Activated naive CD8-positive, alpha-beta T cell treated with anti-CD3 and anti-CD28 coated beads, Interleukin-2, amount 50 U/mL, for 24 hours (primary cell): ENCODE results near the gene CILP2.
A peak's percentile ranks its signal among the peaks of the same experiment; 100 is the strongest.

Experiments used
- ATAC-seq: fragments of 150-1000 bp; cut with Tn5 transposase; one replicate; pipeline ENCODE4 v1.10.0; 2021
- DNase-seq: peaks from one replicate; pipeline ENCODE4 v3.0.0; 2021
- H3K27ac Mint-ChIP-seq: one replicate; pipeline ENCODE4 v1.8.0; 2021; ENCODE audit warnings: mild to moderate bottlenecking, mixed read lengths
- H3K27me3 Mint-ChIP-seq: one replicate; pipeline ENCODE4 v1.8.0; 2021; ENCODE audit warnings: mixed read lengths
- H3K36me3 Mint-ChIP-seq: one replicate; pipeline ENCODE4 v1.8.0; 2021; ENCODE audit warnings: low read depth, mixed read lengths
- H3K4me1 Mint-ChIP-seq: one replicate; pipeline ENCODE4 v1.8.0; 2021; ENCODE audit warnings: mixed read lengths
- H3K4me3 Mint-ChIP-seq: one replicate; pipeline ENCODE4 v1.8.0; 2021; ENCODE audit warnings: mild to moderate bottlenecking, moderate library complexity, mixed read lengths
- H3K9me3 Mint-ChIP-seq: one replicate; pipeline ENCODE4 v1.8.0; 2021; ENCODE audit warnings: mixed read lengths

The CILP2 gene

DNA sequence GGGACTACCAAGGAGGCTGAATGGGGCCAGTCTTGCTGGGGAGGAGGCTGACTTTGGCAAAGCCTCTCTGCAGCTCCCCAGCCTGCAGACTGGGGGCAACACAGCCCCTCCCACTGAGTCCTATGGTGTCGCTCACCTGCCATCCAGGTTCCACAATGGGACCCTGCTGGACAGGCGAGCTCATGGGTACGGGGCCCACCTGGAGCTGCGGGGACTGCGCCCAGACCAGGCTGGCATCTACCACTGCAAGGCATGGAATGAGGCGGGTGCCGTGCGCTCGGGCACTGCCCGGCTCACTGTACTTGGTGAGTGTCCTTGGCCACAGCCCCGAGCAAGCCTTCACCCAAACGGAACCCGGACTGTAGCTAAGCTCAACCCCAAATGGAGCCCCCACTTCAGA lies 5.0 kb downstream of the CILP2 start:
- H3K4me1 Mint-ChIP-seq, result peaks cover 20% of the 10 kb centered on the region
- no peak for ATAC-seq
- no peak overlapping the region for H3K4me3 Mint-ChIP-seq
- no peaks in the 10 kb centered on the region for H3K36me3 Mint-ChIP-seq
- H3K27me3 Mint-ChIP-seq, result peaks cover 12% of the 10 kb centered on the region
- DNase-seq, result no peak
- no peaks in the 10 kb centered on the region for H3K9me3 Mint-ChIP-seq
- no peak overlapping the region for H3K27ac Mint-ChIP-seq

DNA sequence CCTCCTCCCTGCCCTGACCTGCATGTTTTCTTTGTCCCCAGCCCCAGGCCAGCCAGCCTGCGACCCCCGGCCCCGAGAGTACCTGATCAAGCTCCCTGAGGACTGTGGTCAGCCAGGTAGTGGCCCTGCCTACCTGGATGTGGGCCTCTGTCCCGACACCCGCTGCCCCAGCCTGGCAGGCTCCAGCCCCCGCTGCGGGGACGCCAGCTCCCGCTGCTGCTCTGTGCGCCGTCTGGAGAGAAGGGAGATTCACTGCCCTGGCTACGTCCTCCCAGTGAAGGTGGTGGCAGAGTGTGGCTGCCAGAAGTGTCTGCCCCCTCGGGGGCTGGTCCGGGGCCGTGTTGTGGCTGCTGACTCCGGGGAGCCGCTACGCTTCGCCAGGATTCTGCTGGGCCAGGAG lies 5.6 kb downstream of the CILP2 start:
- no peaks in the 10 kb centered on the region for H3K36me3 Mint-ChIP-seq
- H3K9me3 Mint-ChIP-seq, result no peaks in the 10 kb centered on the region
- peaks cover 18% of the 10 kb centered on the region for H3K4me1 Mint-ChIP-seq
- H3K27ac Mint-ChIP-seq, result no peak overlapping the region
- no peak for ATAC-seq
- no peak overlapping the region for H3K4me3 Mint-ChIP-seq
- peaks cover 9% of the 10 kb centered on the region for H3K27me3 Mint-ChIP-seq
- no peak for DNase-seq

DNA sequence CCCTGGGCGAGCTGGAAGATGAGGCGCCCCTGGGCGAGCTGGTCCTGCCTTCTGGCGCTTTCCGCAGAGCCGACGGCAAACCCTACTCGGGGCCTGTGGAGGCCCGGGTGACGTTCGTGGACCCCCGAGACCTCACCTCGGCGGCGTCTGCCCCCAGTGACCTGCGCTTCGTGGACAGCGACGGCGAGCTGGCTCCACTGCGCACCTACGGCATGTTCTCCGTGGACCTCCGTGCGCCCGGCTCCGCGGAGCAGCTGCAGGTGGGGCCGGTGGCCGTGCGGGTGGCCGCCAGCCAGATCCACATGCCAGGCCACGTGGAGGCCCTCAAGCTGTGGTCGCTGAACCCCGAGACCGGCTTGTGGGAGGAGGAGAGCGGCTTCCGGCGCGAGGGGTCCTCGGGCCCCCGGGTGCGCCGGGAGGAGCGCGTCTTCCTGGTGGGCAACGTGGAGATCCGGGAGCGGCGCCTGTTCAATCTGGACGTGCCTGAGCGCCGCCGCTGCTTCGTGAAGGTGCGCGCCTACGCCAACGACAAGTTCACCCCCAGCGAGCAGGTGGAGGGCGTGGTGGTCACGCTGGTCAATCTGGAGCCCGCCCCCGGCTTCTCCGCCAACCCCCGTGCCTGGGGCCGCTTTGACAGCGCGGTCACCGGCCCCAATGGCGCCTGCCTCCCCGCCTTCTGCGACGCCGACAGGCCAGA lies 6.3 kb downstream of the CILP2 start:
- ATAC-seq (no peak), DNase-seq (no peak)
- Mint-ChIP-seq H3K4me1 (peaks cover 11% of the 10 kb centered on the region), H3K27me3 (peaks cover 8% of the 10 kb centered on the region), H3K27ac (no peak overlapping the region), H3K4me3 (no peak overlapping the region), H3K36me3 (no peaks in the 10 kb centered on the region), H3K9me3 (no peaks in the 10 kb centered on the region)

DNA sequence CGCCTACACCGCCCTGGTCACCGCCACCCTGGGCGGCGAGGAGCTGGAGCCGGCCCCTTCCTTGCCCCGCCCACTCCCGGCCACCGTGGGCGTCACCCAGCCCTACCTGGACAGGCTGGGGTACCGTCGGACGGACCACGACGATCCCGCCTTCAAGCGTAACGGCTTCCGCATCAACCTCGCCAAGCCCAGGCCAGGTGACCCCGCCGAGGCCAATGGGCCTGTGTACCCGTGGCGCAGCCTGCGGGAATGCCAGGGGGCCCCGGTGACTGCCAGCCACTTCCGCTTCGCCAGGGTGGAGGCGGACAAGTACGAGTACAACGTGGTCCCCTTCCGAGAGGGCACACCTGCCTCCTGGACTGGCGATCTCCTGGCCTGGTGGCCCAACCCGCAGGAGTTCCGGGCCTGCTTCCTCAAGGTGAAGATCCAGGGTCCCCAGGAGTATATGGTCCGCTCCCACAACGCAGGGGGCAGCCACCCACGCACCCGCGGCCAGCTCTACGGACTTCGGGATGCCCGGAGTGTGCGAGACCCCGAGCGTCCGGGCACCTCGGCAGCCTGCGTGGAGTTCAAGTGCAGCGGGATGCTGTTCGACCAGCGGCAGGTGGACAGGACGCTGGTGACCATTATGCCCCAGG lies 7.0 kb downstream of the CILP2 start:
- Mint-ChIP-seq H3K9me3 (no peaks in the 10 kb centered on the region), H3K27ac (no peak overlapping the region), H3K4me3 (no peak overlapping the region), H3K27me3 (peaks cover 8% of the 10 kb centered on the region), H3K4me1 (peaks cover 11% of the 10 kb centered on the region), H3K36me3 (no peaks in the 10 kb centered on the region)
- DNase-seq (no peak), ATAC-seq (no peak)

DNA sequence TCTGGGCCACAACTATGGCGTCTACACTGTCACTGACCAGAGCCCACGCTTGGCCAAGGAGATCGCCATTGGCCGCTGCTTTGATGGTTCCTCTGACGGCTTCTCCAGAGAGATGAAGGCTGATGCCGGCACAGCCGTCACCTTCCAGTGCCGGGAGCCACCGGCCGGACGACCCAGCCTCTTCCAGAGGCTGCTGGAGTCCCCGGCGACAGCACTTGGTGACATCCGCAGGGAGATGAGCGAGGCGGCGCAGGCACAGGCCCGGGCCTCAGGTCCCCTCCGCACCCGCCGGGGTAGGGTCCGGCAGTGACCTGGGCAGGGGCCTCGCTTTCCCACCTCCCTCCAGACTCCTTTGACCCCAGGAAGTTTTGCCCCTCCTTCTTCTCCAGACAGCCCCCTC lies 7.6 kb downstream of the CILP2 start:
- Mint-ChIP-seq H3K27me3 (peaks cover 6% of the 10 kb centered on the region), H3K9me3 (no peaks in the 10 kb centered on the region), H3K36me3 (no peaks in the 10 kb centered on the region), H3K27ac (no peak overlapping the region), H3K4me1 (peaks cover 9% of the 10 kb centered on the region), H3K4me3 (no peak overlapping the region)
- DNase-seq (no peak), ATAC-seq (no peak)

DNA sequence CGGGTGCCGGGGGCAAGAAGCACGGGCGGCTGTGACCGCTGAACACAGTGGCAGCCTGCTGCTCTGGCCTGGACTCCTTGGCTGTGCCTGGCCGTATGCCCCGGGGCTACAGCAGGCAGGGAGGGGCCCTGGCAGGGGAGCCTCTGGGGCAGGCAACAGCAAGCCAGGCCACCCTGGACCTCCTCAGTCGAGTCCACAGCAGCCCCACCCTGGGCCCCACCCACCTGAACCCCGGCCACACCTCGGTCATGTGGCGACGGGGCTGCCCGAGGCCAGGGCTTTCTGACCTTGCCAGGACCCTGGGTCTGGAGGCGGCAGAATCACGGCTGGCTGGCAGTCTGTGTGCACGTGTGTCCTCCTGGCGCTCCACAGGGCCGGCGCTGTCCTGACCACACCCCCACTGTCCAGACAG lies 8.7 kb downstream of the CILP2 start:
- Mint-ChIP-seq H3K4me3 (no peak overlapping the region), H3K27ac (no peak overlapping the region), H3K4me1 (peaks cover 3% of the 10 kb centered on the region), H3K36me3 (no peaks in the 10 kb centered on the region), H3K27me3 (peaks cover 5% of the 10 kb centered on the region), H3K9me3 (no peaks in the 10 kb centered on the region)
- DNase-seq (no peak), ATAC-seq (no peak)

DNA sequence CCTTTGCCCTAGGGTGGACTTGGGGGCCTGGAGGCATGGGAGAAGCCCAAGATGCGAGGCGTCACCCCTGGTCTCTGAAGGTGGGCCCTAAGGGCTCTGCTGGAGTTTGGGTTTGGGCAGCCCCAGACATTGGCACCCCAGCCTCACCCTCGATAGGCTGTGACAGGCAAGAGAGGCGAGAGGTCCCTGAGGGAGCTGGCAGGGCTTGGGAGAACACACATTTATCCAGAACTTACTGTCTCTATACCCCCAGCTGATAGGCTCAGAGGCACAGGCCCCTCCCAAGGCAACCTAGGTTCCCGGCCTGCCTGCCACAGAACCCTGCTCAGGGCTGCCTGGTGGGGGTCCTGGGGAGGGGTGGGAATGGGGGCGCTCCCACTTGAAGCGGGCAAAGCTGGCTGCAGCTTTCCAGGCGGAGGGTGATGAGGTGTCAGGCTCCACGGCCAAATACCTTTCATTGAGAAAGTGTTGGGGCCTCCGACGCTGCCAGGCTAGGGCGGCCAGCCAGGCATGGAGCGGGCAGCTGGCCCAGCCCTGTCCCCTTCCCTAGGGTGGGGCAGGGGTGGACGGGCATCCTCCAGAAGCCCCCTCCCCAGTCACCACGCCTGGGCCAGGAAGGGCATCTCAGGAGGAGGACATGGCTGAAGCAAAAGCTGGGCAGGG lies 9.7 kb downstream of the CILP2 start:
- DNase-seq (no peak), ATAC-seq (no peak)
- Mint-ChIP-seq H3K27me3 (peaks cover 3% of the 10 kb centered on the region), H3K4me3 (no peak overlapping the region), H3K9me3 (no peaks in the 10 kb centered on the region), H3K27ac (no peak overlapping the region), H3K36me3 (no peaks in the 10 kb centered on the region), H3K4me1 (no peaks in the 10 kb centered on the region)

DNA sequence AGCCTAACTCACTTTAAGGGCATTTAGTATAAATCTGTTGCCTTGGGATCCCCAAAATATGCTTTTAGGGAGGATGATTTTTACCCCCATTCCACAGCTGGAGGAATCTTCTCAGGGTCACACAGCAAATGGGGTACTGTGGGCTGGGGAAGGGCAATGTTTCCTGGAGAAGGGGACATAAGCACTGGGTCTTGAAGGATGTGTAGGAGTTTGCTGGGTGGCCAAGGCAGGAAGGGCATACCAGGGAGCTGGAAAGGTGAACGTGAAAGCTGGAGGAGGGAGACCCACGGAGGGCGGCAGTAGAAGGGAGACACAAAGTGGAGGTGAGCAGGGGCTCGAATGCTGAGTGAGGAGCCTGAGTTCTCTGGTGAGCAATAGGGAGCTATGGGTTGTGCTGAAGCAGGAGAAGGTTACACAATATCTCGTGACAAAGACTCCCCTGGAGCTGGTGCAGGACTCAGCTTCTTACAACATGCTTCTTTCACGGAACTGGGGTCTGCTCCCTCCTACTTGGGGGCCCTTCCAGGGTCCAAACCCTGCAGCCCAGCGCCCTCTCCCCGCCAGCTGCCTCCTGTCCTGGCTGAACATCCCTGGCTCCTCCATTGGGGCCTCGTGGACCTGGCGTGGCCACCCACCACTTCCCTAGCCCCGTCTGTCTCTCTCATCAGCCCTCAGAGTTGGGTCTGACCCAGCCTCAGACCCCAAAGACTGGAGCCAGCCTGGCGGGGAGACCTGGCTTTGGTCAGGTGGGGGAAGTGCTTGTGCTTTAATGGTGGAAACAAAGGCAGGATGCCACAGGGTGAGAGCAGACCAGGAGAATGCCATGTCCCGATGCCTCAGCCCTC lies 11.1 kb downstream of the CILP2 start:
- peaks cover 3% of the 10 kb centered on the region for H3K27me3 Mint-ChIP-seq
- no peaks in the 10 kb centered on the region for H3K9me3 Mint-ChIP-seq
- DNase-seq (no peak), ATAC-seq (no peak)
- H3K4me3 Mint-ChIP-seq, result no peak overlapping the region
- H3K27ac Mint-ChIP-seq, result no peak overlapping the region
- no peaks in the 10 kb centered on the region for H3K36me3 Mint-ChIP-seq
- H3K4me1 Mint-ChIP-seq, result no peaks in the 10 kb centered on the region

DNA sequence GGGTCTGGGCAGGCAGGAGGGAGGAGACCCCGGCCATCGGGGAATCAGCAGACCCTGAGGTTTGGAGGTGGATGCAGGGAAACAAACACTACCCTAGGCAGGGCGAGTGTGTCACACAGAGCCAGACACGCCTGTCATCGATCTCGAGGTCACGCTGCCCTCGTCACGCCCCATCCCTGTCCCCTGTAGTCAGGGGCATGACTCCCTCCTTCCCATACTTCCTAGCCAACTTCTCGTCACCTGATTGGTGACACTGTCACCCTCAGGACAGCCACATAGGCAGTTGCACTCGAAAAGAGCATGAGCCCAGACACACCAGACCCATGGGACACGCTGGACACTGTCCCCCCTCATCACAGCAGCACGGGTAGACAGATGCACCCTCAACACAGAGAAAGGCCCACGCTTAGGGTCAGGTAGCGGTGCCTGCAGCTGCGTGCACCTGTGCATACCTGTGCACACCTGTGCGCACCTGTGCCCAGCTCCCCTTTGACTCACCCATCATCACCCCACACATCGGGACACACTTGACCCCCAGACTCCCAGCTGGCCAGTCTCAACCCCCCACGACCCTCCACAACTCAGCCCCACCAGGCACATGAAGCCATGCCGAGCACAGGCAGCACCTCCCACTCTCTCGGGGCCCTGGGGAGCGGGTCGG lies 11.9 kb downstream of the CILP2 start:
- ATAC-seq (no peak), DNase-seq (no peak)
- Mint-ChIP-seq H3K27ac (no peak overlapping the region), H3K4me1 (no peaks in the 10 kb centered on the region), H3K36me3 (no peaks in the 10 kb centered on the region), H3K9me3 (no peaks in the 10 kb centered on the region), H3K27me3 (peaks cover 3% of the 10 kb centered on the region), H3K4me3 (no peak overlapping the region)

DNA sequence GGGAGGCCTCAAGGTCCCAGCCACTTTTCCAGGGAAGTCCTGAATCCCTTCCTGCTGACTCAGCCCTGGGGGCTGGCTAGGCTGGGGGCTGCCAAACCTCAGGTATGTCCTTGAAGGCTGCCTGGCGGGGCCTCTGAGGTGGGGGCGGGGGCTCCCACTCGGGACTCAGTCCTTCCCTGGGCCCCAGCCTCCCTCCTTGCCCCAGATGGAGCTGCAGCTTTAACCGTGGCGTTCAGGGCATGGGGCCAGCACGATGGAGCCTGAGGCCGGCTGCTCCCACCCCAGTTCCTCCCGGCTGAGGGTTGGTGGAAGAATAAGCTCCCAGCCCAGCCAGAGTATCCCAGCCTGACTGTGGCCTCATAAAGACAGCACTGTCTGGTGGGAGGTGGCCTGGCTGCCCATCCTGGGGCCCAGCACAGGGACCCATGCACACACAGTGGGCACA lies 12.4 kb downstream of the CILP2 start:
- DNase-seq (no peak), ATAC-seq (no peak)
- Mint-ChIP-seq H3K4me1 (no peaks in the 10 kb centered on the region), H3K4me3 (no peak overlapping the region), H3K9me3 (no peaks in the 10 kb centered on the region), H3K27ac (no peak overlapping the region), H3K27me3 (peaks cover 3% of the 10 kb centered on the region), H3K36me3 (no peaks in the 10 kb centered on the region)

DNA sequence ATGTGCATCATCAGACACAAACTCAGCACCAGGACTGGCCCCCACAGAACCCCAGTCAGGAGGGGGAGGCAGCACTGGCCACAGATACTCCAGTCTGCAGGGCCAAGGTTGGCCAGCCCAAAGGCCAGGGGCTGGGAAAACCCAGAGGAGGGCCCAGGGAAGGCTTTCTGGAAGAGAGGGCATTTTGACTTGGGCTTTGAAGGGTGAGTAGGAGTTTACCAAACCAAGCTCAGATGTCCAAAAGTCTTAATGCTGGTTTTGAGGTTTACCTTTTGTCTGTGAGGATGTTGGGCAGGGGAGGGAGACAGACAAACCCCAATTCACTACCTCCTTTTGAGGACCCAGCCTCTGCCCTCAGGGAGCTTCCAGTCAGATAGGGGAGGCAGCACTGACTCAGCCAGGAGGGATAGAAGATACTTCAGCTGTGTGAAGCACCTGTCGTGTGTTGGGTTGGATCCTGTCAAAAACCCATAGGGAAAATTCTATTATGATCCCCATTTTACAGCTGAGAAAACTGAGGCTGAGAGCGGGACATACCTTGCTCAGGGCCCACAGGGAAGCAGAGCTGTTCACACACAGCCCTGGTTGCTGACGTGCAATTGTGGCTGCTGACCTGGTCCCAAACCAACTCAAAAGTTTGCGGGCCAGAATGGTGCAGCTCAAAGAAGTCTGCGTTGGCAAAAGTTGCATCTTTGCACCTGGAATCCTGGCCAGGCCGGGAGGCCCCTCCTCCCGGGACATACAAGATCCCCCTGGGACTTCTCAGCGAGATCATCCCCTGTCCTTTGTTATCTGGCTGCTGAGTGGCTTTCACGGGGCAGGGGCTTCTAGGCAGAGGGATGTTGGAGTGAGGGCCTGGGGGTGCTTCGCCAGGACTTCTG lies 13.1 kb downstream of the CILP2 start:
- Mint-ChIP-seq H3K36me3 (no peaks in the 10 kb centered on the region), H3K9me3 (no peaks in the 10 kb centered on the region), H3K27ac (no peak overlapping the region), H3K4me1 (no peaks in the 10 kb centered on the region), H3K27me3 (peaks cover 3% of the 10 kb centered on the region), H3K4me3 (no peak overlapping the region)
- DNase-seq, result no peak
- ATAC-seq, result no peak

DNA sequence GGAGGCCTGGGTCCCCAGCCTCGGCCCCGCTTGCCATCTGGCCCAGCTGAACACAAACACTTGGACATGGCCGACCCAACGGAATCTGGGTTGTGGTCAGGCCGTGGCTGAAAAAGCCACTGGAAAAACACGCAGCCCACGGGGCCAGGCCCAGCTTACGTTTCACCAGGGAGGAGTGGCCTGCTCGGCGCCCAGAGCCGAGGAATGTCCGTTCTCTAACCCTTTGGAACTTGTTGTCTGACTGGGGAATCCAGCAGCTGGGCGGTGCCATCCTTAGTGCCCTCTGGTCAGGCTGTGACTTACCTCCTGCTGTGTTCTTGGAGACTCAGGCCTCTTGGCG lies 13.8 kb downstream of the CILP2 start:
- peaks cover 3% of the 10 kb centered on the region for H3K27me3 Mint-ChIP-seq
- ATAC-seq, result no peak
- H3K27ac Mint-ChIP-seq, result no peak overlapping the region
- no peaks in the 10 kb centered on the region for H3K36me3 Mint-ChIP-seq
- no peak overlapping the region for H3K4me3 Mint-ChIP-seq
- no peaks in the 10 kb centered on the region for H3K9me3 Mint-ChIP-seq
- H3K4me1 Mint-ChIP-seq, result no peaks in the 10 kb centered on the region
- DNase-seq, result no peak

DNA sequence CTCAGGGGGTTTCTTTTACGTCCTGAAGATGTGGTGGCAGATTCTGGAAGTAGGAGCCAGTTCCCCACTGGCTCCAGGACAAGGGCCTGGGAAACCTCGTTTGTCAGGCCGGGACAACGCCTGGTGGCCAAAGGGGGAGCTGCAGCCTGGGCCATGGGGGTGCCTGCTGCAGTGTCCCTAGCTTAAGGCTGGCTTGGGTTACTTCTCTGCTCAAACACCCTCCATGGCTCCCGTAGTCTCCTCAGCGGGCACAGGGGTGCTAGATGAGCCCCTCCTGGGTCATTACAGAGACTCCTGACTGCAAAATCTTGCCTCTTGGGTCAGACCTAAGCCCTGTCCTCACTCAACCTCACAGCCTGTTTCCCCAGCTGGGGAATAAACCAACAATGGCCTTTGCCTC lies 14.7 kb downstream of the CILP2 start:
- H3K27ac Mint-ChIP-seq, result no peak overlapping the region
- H3K36me3 Mint-ChIP-seq, result no peaks in the 10 kb centered on the region
- no peaks in the 10 kb centered on the region for H3K4me1 Mint-ChIP-seq
- peaks cover 3% of the 10 kb centered on the region for H3K27me3 Mint-ChIP-seq
- ATAC-seq, result no peak
- H3K4me3 Mint-ChIP-seq, result no peak overlapping the region
- H3K9me3 Mint-ChIP-seq, result no peaks in the 10 kb centered on the region
- peak; percentile 44 for DNase-seq
